ENCODE measurements around the gene KIAA1549.
A peak's percentile ranks its signal among the peaks of the same experiment; 100 is the strongest.

The KIAA1549 gene

GRCh38 chr7:138907201-138907847 is 73.9 kb downstream of the KIAA1549 start:
- no peak for DNase-seq (ENCODE audit: low read depth in 2 of 2)

DNA sequence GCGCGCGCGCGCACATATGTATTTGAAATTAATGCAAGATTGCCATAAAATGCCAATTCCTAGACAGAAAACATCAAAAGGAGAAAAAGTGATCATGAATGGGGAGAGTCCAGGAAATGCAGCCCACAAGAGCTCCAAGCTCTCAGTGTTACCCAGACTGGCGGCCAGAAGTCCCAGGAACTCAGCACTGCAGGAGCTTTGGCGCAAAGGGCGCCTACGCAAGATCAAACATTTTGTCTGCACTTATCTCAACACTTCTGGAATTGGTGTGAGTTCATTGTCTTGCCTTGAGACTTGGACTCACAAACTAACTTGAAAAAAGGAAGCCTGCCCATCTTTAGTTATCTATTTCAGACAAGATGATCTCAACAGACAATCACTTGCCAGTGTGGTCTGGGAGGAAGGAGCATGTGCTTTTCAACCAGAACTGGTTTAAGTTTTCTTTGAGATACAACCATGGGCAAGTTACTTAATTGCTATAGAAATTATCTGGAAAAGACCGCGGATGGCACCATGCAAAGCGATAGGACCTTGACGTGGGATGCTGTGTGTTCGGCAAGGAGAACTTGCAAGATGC is 77.2 kb downstream of the KIAA1549 start:
- DNase-seq (ENCODE audit: low read depth in 2 of 2) = no peak

DNA sequence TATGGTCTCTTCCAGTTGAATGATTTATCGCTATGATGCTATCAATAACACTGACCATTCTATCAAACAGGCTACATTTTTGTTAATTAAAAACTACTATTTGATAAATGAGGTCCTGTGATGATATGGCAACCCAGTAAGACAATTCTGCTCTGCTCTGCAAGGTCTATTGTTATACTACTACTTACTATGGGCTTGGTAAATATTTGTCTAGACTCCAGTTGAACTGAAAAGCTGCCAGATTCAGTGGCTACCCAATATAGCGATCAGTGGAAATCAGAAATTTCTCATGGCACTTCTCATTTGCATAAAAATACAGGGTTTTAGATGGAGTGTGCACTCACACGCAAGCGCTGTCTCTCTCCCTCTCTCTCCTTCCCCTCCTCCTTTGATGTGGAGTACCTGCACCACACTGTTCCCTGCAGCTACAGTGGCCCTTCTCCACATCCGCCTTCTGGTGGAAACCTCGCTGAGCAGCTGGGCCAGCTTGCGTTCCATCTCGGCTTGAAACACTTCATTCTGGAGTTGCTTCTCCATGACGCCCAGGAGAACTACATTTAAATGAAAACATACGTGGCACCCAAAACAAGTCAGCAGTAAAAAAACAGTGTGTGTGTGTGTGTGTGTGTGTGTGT is 77.9 kb downstream of the KIAA1549 start:
- DNase-seq (ENCODE audit: low read depth in 2 of 2) = no peak

- DNase-seq (ENCODE audit: low read depth in 2 of 2) = no peak
Measured at GRCh38 chr7:138902161-138902560, 79.0 kb downstream of the KIAA1549 start.

DNA sequence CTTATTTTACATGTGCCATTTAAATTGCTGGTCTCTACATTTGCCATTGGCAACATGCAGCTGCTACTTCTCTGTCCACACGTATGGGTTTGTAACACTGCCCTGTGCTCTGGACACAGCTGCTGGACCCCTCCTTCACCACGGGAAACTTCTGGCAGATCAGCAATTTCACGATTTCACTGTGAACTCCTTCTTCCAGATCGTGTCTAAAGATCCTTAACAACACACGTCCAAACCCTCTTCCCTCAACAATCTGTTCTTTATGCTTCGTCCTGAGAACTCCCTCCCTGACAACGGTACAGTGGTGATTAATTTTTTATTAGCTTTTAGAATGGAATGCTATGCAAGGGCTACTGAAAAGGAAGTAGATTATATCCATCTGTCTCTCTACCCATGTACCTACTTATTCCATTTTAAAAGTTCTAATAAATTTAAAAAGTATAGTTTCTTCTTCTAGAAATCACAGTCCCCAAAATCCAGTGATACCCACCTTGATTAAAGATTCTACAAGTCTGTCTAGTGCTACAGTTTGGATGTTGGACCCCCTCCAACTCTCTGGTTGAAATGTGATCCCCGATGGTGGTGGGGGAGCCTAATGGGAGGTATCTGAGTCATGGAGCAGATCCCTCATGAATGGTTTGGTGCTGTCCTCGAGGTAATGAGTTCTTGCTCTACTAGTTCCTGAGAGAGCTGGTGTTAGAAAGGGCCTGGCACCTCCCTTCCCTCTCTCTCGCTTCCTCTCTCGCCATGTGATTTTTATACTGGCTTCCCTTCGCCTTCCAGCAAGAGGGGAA is 81.0 kb downstream of the KIAA1549 start:
- DNase-seq (ENCODE audit: low read depth in 2 of 2) = peak; percentile 32 to 36

GRCh38 chr7:138898802-138899201 is 82.4 kb downstream of the KIAA1549 start:
- DNase-seq (ENCODE audit: low read depth in 2 of 2) = no peak

DNA sequence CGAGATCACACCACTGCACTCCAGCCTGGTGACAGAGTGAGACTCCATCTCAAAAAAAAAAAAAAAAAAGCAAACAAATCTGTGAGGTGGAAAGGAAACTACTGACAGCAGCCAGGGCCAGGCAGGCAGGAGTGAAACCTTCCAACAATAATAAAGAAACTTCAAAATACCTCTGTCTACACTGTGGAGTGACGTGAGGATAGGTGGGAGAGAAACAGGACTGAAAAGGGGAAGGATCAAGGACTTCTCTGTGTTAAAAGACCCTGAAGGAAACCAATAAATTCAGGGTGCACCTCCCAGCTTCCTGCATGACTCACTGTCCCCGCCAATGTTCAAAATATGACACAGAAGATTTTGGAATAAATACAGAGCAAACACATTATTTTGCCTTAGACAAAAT is 82.9 kb downstream of the KIAA1549 start:
- no peak for DNase-seq (ENCODE audit: low read depth in 2 of 2)

- DNase-seq (ENCODE audit: low read depth in 2 of 2) = no peak
Measured at GRCh38 chr7:138895679-138896078, 85.5 kb downstream of the KIAA1549 start.

- no peak for DNase-seq (ENCODE audit: low read depth in 2 of 2)
Measured at GRCh38 chr7:138893258-138893657, 87.9 kb downstream of the KIAA1549 start.

- DNase-seq (ENCODE audit: low read depth in 2 of 2) = no peak
Measured at GRCh38 chr7:138892812-138893211, 88.4 kb downstream of the KIAA1549 start.

GRCh38 chr7:138892006-138892630 is 89.1 kb downstream of the KIAA1549 start:
- no peak for DNase-seq (ENCODE audit: low read depth in 2 of 2)

DNA sequence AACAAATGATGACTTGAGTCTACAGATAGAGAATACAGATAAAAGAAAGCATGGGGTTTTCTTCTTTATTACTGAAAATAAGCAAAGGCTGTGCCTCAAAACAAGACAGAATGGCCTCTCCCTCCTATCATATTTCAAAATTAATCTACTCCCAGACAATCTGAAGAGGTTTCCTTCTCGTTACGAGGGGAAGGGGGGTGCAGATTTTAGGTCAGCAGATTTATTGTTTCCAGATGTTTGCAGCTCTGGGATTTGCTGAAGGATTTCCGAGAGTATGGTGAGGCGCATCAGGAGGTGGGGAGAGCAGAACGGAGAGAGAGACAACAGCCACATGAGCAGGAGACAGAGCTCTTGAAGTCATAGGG is 89.8 kb downstream of the KIAA1549 start:
- DNase-seq (ENCODE audit: low read depth in 2 of 2) = peak; percentile 75 to 76

- peak; percentile 39 to 51 for DNase-seq (ENCODE audit: low read depth in 2 of 2)
Measured at GRCh38 chr7:138890499-138891445, 90.4 kb downstream of the KIAA1549 start.

DNA sequence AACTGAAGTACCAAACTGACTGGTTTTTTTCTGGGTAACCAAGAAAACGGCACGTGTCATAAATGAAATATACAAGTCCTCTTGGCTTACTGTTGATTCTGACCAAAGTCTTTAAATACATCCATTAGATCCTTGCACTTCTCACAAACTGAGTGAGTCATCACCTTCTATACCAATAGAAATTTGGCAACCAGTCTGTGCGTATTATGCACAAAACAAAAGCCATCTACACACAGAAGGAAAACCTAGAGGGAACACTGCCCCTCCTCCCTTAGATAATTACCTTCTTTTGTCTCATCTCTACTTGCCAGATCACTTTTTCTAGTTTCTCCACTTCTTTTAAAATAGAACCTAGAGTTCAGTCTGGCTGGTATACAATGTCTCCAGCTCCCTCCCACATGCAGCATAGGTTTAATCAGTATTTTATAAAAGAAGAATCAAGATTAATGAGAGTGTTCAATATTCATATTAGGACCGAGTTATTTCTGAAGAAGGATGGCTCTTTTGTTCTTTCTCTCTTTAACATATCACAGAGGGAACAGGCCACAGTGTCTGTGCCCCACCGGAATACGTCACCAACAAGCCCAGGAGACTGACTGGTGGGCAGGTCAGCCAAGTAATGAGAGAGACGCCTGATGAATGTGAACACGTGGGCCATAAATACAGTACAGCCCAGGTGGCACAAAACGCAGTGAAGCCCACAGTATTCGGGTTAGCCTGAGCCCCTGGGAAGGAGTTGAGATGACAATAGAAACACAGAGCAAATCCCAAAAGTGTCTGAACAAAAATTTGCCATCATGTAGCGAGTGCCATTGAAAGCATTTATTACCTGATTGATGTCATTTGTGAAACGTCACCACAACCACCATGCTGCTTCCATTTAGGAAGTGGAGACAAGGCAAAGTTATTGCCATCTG is 91.3 kb downstream of the KIAA1549 start:
- DNase-seq (ENCODE audit: low read depth in 2 of 2) = no peak

DNA sequence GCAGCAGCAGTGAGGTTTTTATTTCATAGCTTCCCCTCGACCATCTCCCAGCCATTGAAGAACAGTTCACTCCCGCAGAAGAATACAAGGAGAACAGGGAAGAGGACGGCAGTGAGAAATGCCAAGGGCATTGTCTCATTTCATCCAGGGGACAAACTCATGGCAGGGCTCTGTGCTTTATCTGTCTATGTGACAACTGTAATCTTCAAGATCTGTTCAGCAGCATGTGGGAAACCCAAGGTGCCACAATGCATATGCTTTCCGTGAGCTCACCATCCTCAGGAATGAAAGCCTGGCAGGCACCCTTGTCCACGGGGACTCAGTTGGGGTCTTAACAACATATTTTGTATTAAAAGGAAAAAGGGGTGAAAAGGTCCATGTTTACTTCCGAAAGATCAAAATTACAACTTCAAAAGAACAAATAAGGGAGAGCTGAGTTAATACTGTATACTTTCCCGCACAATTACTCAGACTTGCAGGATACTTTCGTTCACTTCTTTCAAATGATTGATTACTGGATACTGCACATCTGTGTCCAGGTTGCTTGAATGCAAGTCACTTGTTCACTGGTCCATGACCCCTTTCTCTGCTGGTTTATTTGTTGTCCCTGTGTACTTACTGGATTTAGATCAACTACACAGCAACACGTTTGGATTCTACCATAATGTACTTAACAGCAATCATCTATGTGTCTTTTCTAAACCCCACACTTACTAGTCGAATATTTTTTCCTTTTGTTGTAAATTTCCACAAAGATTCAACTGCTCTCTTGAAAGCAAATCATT is 93.1 kb downstream of the KIAA1549 start:
- no peak for DNase-seq (ENCODE audit: low read depth in 2 of 2)

DNA sequence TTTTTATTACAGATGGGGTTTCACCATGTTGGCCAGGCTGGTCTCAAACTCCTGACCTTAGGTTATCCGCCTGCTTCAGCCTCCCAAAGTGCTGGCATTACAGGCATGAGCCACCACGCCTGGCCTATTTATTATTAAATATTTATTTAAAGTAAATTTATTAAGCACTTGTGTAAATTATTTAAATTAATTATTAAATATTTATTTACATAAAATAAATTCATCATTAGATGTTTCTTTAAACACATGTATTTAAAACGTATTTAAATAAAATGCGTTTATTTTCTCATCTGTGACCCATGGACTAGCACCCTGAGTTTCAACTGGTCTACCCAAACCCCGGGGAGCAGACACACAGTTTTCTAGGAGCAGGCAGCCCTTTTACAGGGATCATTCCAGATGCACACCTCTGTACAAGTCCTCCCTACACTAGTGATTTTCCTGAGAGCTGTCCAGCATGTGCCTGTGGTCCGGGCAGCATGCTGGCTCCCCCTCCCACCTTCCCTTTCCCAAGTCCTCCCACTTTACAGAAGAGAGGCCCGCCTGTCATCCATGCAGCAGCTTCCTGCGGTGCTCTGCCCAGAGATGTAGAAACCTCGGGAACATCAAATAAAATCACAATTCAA is 94.0 kb downstream of the KIAA1549 start:
- DNase-seq (ENCODE audit: low read depth in 2 of 2) = no peak

- peak; percentile 49 to 59 for DNase-seq (ENCODE audit: low read depth in 2 of 2)
Measured at GRCh38 chr7:138886501-138886917, 94.7 kb downstream of the KIAA1549 start.

- DNase-seq (ENCODE audit: low read depth in 2 of 2) = no peak
Measured at GRCh38 chr7:138885383-138886147, 95.6 kb downstream of the KIAA1549 start.

Measured in fibroblast of skin of left quadriceps (primary cell).